Activated T-helper 1 cell treated with anti-CD3 and anti-CD28 coated beads, Interleukin-2, amount 50 U/mL, for 16 hours (primary cell): ENCODE data around the gene ATF7IP2.
"Not testable (repeated sequence)": the region's sequence is repeated elsewhere in the genome, so short reads cannot be mapped to it uniquely, and the experiment has no call there.

Experiments
- DNase-seq, 2 donors: peaks; one replicate each; pipeline ENCODE4 v3.0.0-alpha.2; 2020; ENCODE audit warnings: low read depth in 1 of 2, low spot score in 1 of 2

ATF7IP2 gene

GRCh38 chr16:10505286-10505685, 119.4 kb downstream of the ATF7IP2 start:
- not testable (repeated sequence) for DNase-seq

- peak in 1 of 2 donors; percentile 39 for DNase-seq
These were observed 123.7 kb downstream of the ATF7IP2 start for GRCh38 chr16:10509534-10510025.

- no peak for DNase-seq
These were observed 124.4 kb downstream of the ATF7IP2 start for GRCh38 chr16:10510279-10510678.

GRCh38 chr16:10511829-10512228, 126.0 kb downstream of the ATF7IP2 start:
- no peak for DNase-seq

GRCh38 chr16:10514369-10515055, 128.7 kb downstream of the ATF7IP2 start:
- DNase-seq: peak in 1 of 2 donors; percentile 15

- no peak for DNase-seq
These were observed 132.0 kb downstream of the ATF7IP2 start for GRCh38 chr16:10517868-10518267.

- no peak for DNase-seq
These were observed 132.7 kb downstream of the ATF7IP2 start for GRCh38 chr16:10518479-10519041.

- DNase-seq: no peak
These were observed 133.4 kb downstream of the ATF7IP2 start for GRCh38 chr16:10519297-10519696.

GRCh38 chr16:10519929-10520868, 134.3 kb downstream of the ATF7IP2 start:
- DNase-seq: no peak

- no peak for DNase-seq
These were observed 135.2 kb downstream of the ATF7IP2 start for GRCh38 chr16:10520869-10521578.

GRCh38 chr16:10521681-10522274, 135.9 kb downstream of the ATF7IP2 start:
- DNase-seq: peak in 1 of 2 donors; percentile 9

GRCh38 chr16:10522966-10523365, 137.1 kb downstream of the ATF7IP2 start:
- DNase-seq: no peak

- DNase-seq: no peak
These were observed 139.5 kb downstream of the ATF7IP2 start for GRCh38 chr16:10525214-10525825.

GRCh38 chr16:10526962-10527361, 141.1 kb downstream of the ATF7IP2 start:
- DNase-seq: no peak

- no peak for DNase-seq
These were observed 142.8 kb downstream of the ATF7IP2 start for GRCh38 chr16:10528635-10529034.

GRCh38 chr16:10529895-10530669, 144.2 kb downstream of the ATF7IP2 start:
- DNase-seq: no peak

GRCh38 chr16:10530685-10531084, 144.8 kb downstream of the ATF7IP2 start:
- DNase-seq: no peak

GRCh38 chr16:10531582-10531981, 145.7 kb downstream of the ATF7IP2 start:
- DNase-seq: no peak
